ENCODE results near the gene TMEM123.
A peak's percentile ranks its signal among the peaks of the same experiment; 100 is the strongest.
"Not testable (repeated sequence)": the region's sequence is repeated elsewhere in the genome, so short reads cannot be mapped to it uniquely, and the experiment has no call there.

Gene TMEM123

GRCh38 chr11:102448869-102449224 is 3.7 kb downstream of the TMEM123 start:
- no peak for DNase-seq (ENCODE audit: low spot score)

- DNase-seq (ENCODE audit: low spot score): no peak
These were observed 4.4 kb downstream of the TMEM123 start for GRCh38 chr11:102447941-102448868.

DNA sequence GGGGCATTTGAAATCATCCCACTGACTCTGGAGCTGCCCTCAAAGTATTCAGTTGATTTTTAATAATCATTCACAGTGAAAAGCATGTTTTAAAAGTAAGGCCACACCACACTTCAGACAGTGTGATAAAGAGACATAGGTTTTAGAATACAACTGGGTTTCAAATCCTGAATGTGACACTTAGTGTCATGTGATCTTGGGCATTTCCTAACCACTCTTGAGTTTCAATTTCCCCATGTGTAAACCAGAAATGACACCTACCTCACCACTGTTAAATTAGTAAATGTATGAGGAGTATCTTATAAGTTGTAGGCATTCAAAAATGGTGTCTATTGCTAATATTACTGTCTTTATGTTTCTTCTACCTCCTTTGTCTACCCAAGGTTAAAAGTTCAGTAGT is 5.4 kb downstream of the TMEM123 start:
- no peak for DNase-seq (ENCODE audit: low spot score)

GRCh38 chr11:102446606-102447005 is 6.0 kb downstream of the TMEM123 start:
- DNase-seq (ENCODE audit: low spot score): peak; percentile 90

- not testable (repeated sequence) for DNase-seq (ENCODE audit: low spot score)
These were observed 7.9 kb downstream of the TMEM123 start for GRCh38 chr11:102444693-102445092.

DNA sequence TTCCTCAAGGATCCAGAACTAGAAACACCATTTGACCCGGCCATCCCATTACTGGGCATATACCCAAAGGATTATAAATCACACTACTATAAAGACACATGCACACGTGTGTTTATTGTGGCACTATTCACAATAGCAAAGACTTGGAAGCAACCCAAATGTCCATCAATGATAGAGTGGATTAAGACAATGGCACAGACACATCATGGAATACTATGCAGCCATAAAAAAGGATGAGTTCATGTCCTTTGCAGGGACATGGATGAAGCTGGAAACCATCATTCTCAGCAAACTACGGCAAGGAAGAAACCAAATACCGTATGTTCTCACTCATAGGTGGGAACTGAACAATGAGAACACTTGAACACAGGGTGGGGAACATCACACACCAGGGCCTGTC is 8.4 kb downstream of the TMEM123 start:
- DNase-seq (ENCODE audit: low spot score): not testable (repeated sequence)

- DNase-seq (ENCODE audit: low spot score): not testable (repeated sequence)
These were observed 13.6 kb downstream of the TMEM123 start for GRCh38 chr11:102439063-102439363.

GRCh38 chr11:102438311-102439062 is 14.1 kb downstream of the TMEM123 start:
- no peak for DNase-seq (ENCODE audit: low spot score)

- no peak for DNase-seq (ENCODE audit: low spot score)
These were observed 14.8 kb downstream of the TMEM123 start for GRCh38 chr11:102437727-102438126.

DNA sequence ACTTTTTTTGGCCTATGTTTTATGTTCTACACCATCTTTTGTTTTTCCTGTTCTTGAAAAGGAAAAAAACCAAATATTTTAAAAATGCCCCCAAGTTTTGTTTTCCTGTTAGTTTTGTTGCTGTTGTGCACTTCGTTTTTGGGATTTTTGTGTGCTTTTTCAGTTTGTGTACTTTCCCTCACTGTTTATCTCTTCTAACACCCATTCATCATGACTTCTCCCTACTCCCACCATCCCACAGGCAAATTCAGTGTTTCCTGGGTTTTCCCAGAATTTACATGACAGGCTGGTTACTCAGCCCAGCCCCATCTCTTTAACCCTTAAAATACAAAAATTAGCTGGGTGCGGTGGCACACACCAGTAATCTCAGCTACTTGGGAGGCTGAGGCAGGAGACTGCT is 15.6 kb downstream of the TMEM123 start:
- no peak for DNase-seq (ENCODE audit: low spot score)

GRCh38 chr11:102436561-102436960 is 16.0 kb downstream of the TMEM123 start:
- no peak for DNase-seq (ENCODE audit: low spot score)

DNA sequence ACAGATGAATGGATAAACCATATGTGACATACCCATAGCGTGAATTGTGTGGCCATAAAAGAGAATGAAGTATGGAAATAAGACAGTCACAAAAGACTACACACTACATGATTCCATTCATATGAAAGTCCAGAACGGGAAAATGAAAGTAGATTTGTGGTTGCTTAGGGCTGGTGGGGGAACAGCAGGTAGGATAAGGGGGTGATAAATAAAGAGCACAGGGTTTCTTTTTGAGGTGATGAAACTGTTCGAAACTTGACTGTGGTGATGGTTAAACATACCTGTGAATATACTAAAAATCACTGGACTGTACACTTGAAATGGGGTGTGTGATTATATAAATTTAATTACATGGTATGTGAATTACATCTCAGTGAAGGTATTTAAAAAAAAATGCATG is 16.9 kb downstream of the TMEM123 start:
- no peak for DNase-seq (ENCODE audit: low spot score)

DNA sequence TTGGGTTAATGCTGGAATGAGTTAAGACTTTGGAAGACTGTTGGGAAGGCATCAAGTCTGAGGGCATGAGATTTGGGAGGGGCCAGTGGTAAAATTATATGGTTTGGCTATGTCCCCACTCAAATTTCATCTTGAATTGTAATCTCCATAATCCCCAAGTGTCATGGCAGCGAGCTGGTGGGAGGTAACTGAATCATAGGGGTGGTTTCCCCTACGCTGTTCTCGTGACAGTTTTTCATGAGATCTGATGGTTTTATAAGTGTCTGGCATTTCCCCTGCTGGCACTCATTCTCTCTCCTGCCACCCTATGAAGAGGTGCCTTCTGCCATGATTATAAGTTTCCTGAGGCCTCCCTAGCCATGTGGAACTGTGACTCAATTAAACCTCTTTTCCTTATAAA is 19.0 kb downstream of the TMEM123 start:
- not testable (repeated sequence) for DNase-seq (ENCODE audit: low spot score)

- DNase-seq (ENCODE audit: low spot score): not testable (repeated sequence)
These were observed 20.0 kb downstream of the TMEM123 start for GRCh38 chr11:102432560-102432959.

DNA sequence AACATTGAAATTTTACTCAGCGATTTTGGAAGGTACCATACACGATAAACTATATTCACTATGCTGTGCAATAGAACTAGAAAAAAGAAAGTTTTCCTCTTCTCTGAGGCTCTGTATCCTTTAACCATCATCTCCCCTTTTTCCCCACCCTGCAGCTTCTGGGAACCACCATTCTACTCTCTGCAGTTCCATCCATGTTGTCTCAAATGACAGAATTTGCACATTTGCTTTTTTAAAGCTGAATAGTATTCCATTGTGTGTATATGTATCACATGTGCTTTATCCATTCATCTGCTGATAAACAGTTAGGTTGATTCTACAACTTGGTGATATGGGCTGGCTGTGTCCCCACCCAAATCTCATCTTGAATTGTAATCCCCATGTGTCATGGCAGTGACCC is 21.2 kb downstream of the TMEM123 start:
- DNase-seq (ENCODE audit: low spot score): no peak

GRCh38 chr11:102430158-102430836 is 22.3 kb downstream of the TMEM123 start:
- DNase-seq (ENCODE audit: low spot score): peak; percentile 59

DNA sequence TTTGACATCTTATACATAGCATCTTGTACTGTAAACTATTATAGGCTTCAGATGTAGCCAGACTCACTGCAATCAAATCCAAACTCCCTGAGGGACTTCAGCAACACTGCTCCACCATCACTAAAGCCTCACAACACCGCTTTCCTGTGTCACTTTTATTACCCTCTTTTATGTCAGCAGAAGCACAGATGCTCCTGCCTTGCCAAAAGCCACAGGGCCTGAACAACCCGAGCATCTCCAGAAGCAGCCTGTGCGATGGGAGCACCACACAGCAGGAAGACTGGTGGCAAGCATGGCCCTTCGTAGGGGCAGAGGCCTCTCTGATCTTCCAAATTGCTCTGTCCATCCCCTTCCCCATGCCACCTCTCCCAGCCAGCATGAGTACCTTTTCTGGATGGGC is 22.9 kb downstream of the TMEM123 start:
- DNase-seq (ENCODE audit: low spot score): no peak

DNA sequence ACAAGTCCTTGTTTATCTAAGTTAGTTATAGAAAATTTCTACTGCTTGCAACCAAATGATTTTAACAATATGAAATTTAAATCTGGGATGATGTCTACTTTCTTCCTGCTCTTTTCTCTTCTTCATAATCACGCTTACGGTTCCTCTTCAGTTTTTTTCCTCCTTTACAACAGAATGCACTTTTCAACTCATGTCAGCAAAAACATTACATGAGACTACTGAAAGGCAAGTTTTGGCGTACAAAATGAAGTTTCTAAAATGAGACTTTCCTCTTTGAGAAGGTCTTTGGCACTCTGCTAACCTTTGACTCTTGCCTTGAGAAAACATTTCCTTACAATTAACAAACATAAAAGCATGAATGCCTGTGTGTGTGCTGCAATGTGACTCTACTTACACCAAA is 23.3 kb downstream of the TMEM123 start:
- no peak for DNase-seq (ENCODE audit: low spot score)

- no peak for DNase-seq (ENCODE audit: low spot score)
These were observed 23.9 kb downstream of the TMEM123 start for GRCh38 chr11:102428696-102429095.

DNA sequence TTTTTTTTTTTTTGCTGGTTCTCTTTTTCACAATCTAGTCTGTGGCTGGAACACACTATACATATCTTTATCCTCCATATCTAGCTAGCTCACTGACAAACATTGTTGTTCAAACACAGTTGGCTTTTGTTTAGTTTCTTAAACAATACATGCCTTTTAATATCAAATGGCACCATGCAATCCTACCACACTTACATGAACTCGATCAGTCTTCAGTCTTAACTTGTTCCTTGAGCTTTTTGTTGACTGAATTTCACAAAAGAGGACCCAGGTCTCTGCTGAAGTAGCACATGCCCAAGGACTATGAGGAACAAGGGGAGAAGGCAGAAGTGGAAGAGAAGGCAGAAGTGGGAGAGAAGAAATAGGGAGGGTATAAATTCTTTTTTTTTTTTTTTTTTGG is 25.5 kb downstream of the TMEM123 start:
- DNase-seq (ENCODE audit: low spot score): no peak

GRCh38 chr11:102426570-102426969 is 26.0 kb downstream of the TMEM123 start:
- DNase-seq (ENCODE audit: low spot score): no peak

DNA sequence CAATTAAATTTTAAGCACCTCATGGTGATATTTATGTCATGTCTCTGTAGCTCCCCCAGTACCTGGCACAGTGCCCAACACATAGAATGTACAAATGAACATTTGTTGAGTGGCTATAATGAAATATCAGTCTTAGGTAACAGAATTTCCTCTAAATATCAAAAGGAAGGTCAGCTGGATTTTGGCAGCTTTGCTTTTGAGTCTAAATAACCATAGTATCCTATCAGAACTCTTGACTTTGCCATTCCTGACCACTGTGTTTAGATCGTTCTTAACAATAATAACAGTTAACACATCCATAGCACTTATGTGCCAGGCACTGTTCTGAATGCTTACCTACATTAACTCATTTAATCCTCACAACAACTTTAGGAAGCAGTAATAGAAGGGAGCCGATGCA is 26.6 kb downstream of the TMEM123 start:
- no peak for DNase-seq (ENCODE audit: low spot score)

- DNase-seq (ENCODE audit: low spot score): no peak
These were observed 28.6 kb downstream of the TMEM123 start for GRCh38 chr11:102423936-102424335.

Measured in kidney tubule cell (primary cell).